ENCODE data around the gene HOXA4. TPM values are rescaled to one million over a fixed set of nuclear protein-coding genes. Genes with fewer than 3 reads are reported as not detected.

Gene HOXA4
- total RNA-seq, 1 experiment from 2014 or later = not detected

DNA sequence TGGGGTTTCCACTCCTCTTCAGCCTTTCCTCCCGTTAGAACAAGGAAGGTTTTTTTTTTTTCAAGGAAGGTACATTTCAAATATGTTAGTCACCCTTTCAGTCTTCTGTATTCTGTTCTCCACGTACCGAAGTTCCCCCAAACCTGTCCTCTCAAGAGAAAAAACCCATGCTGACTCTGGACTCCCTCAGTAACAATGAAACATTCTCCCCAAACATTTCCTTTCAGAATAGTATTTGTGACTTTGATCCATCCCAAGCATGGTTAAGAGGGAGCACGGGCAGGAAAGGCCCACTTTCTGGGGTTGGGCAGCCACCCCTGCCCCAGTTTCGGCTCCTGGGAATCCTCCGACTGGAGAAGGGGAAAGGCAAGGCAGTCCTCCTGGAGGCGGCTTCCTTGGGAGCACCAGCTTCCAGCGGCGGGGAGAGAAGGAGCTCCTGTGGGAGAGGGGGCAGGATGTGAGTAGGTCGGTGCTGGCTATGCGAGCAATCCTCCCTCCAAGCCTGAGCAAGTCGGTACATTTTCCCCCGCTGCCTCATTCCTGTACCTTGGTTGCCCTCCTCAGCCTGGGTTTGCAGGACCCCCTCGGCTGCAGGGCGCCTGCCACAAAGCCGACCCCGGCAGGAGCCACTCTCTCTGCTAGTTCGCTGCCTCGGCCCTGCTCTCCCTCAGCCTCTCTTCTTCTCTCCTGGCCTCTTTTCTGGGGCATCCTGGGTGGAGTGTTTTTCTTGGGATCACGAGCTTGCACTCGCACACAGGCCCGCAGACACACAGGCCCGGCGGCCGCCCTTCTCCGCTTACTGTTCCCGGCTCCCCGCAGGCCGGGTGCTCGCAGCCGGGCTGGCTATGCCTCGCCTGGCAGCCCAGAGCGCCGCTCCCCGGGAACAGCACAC lies 32.6 kb downstream of the HOXA4 start:
- Mint-ChIP-seq H3K9me3 (no peaks in the 10 kb centered on the region), H3K4me1 (peaks cover 62% of the 10 kb centered on the region), H3K27me3 (ENCODE audit: low read depth) (peaks cover 100% of the 10 kb centered on the region), H3K4me3 (peak overlapping the region; percentile 76), H3K36me3 (peaks cover 6% of the 10 kb centered on the region), H3K27ac (no peak overlapping the region)
- ChIA-PET CTCF (interaction anchor here (1.0 to 2.7 kb wide), 7 partner anchors 11 to 240 kb away, joined by 4 to 10 read pairs (median 5); partner anchors contain the start of genes HOXA10 and HOXA5), POLR2A (interaction anchor here (0.9 kb wide), 1 partner anchor 11 kb away, joined by 3 read pairs; no protein-coding TSS in a partner anchor)
- no peak for DNase-seq (ENCODE audit: low spot score)
- TF ChIP-seq IRF1 (CRISPR knock-in tag; IDR thresholded peaks at IDR 0.05) (no peak), JUN (CRISPR knock-in tag; IDR thresholded peaks at IDR 0.05) (no peak), HMGXB4 (CRISPR knock-in tag; IDR thresholded peaks at IDR 0.05) (no peak), PRRX2 (CRISPR knock-in tag; IDR thresholded peaks at IDR 0.05) (no peak), FOXP1 (CRISPR knock-in tag; IDR thresholded peaks at IDR 0.05; ENCODE audit: borderline replicate concordance) (no peak), ZNF423 (CRISPR knock-in tag; IDR thresholded peaks at IDR 0.05) (0 out of 2 replicates have a peak, but pooled peaks have one; percentile 17), ZNF263 (CRISPR knock-in tag; IDR thresholded peaks at IDR 0.05; ENCODE audit: low read depth) (peak; percentile 72; the same call in 1 of the 2 replicates), AR (CRISPR knock-in tag; IDR thresholded peaks at IDR 0.05) (no peak)
- TF ChIP-seq, protein P1, sequence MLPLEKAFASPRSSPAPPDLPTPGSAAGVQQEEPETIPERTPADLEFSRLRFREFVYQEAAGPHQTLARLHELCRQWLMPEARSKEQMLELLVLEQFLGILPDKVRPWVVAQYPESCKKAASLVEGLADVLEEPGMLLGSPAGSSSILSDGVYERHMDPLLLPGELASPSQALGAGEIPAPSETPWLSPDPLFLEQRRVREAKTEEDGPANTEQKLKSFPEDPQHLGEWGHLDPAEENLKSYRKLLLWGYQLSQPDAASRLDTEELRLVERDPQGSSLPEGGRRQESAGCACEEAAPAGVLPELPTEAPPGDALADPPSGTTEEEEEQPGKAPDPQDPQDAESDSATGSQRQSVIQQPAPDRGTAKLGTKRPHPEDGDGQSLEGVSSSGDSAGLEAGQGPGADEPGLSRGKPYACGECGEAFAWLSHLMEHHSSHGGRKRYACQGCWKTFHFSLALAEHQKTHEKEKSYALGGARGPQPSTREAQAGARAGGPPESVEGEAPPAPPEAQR (CRISPR knock-in tag; IDR thresholded peaks at IDR 0.05) = no peak
- TF ChIP-seq, protein P2, sequence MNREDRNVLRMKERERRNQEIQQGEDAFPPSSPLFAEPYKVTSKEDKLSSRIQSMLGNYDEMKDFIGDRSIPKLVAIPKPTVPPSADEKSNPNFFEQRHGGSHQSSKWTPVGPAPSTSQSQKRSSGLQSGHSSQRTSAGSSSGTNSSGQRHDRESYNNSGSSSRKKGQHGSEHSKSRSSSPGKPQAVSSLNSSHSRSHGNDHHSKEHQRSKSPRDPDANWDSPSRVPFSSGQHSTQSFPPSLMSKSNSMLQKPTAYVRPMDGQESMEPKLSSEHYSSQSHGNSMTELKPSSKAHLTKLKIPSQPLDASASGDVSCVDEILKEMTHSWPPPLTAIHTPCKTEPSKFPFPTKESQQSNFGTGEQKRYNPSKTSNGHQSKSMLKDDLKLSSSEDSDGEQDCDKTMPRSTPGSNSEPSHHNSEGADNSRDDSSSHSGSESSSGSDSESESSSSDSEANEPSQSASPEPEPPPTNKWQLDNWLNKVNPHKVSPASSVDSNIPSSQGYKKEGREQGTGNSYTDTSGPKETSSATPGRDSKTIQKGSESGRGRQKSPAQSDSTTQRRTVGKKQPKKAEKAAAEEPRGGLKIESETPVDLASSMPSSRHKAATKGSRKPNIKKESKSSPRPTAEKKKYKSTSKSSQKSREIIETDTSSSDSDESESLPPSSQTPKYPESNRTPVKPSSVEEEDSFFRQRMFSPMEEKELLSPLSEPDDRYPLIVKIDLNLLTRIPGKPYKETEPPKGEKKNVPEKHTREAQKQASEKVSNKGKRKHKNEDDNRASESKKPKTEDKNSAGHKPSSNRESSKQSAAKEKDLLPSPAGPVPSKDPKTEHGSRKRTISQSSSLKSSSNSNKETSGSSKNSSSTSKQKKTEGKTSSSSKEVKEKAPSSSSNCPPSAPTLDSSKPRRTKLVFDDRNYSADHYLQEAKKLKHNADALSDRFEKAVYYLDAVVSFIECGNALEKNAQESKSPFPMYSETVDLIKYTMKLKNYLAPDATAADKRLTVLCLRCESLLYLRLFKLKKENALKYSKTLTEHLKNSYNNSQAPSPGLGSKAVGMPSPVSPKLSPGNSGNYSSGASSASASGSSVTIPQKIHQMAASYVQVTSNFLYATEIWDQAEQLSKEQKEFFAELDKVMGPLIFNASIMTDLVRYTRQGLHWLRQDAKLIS (CRISPR knock-in tag; IDR thresholded peaks at IDR 0.05; ENCODE audit: borderline replicate concordance) = no peak
- ATAC-seq = no peak

Data from WTC11 (cell line).